Stimulated activated CD4-positive, alpha-beta T cell treated with anti-CD3 and anti-CD28 coated beads, TNF-alpha, amount 100 ng/mL, for 48 hours (primary cell): ENCODE measurements around the gene SSC5D.

ENCODE experiments used
- DNase-seq, 3 donors: peaks; one replicate each; pipeline ENCODE4 v3.0.0-alpha.2; 2020; ENCODE audit warnings: low read depth in 3 of 3

SSC5D gene

DNA sequence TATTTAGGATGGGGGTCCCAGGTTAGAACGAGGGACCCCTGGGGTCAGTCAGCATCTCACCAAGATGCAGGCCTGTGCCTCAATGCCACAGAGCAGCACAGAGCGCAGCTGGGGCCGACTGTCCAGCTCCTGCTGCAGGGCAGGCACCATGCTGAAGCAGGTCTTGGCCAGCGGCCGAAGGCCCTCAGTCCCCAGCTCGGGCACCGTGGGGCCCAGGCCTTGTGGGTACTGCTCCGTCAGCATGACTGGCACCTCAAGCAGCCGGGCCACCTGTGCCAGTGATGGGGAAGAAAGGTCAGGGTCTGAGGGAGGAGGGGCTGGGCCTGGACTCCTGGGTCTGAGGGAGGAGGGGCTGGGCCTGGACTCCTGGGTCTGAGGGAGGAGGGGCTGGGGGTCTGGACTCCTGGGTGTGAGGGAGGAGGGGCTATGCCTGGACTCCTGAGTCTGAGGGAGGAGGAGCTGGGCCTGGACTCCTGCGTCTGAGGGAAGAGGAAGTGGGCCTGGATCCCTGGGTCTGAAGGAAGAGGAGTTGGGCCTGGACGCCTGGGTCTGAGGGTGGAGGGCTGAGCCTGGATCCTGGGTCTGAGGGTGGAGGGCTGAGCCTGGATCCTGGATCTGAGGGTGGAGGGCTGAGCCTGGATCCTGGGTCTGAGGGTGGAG, 32.5 kb upstream of the SSC5D start:
- DNase-seq, result no peak

GRCh38 chr19:55456347-55456746, 31.9 kb upstream of the SSC5D start:
- no peak for DNase-seq

DNA sequence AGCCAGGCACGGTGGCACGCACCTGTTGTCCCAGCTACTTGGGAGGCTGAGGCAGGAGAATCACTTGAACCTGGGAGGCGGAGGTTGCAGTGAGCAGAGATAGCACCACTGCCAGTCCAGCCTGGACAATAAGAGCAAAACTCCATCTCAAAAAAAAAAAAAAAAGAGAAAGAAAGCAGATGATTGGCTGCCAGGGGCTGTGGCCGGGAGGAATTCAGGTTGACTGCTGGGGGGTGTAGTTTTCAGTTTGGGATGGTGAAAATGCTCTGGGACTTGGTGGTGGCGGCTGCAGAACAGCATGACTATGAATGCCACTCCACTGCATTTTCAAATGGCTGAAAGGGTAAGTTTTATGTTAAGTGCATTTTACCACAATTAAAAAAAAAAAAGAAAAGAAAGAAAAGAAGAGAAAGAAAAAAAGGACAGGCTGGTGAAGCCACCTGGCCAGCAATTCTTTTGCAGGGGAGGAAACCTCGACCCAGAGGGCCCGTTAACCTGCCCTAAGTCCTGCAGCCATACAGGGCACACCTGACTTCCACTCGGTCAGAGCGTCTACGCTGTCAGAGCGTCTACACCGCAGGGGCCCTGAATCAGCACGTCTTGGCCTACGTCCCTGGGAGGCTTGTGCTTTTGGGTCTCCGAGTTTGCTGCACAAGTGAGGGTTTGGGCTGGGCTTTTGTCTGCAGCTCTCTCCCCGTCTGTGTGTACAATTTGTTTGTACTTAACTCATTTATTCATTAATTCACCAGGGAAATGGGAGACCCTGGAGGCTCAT, 30.4 kb upstream of the SSC5D start:
- no peak for DNase-seq

DNA sequence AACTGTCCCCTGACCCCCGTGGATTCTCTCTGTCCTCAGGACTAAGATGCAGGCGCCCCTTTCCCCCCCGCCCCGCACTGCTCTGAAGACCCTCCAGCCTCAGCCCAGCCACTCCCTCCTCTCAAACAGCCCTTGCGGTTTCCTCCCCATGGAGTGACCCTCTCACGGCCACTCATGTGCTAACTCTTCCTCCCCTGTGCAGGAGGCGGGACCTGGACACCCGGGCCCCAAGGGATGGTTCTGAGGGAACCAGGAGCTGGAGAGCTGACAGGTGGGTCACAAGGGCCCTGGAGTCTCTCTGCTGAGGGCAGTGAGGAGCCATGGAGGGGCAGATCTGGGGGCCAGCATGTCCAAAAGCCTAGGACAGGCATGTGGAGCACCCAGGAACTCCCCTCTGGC, 28.7 kb upstream of the SSC5D start:
- DNase-seq, result no peak

- DNase-seq, result no peak
These were observed 28.1 kb upstream of the SSC5D start for GRCh38 chr19:55459950-55460657.

GRCh38 chr19:55460670-55461258, 27.5 kb upstream of the SSC5D start:
- DNase-seq, result peak in 1 of 3 donors; percentile 52

DNA sequence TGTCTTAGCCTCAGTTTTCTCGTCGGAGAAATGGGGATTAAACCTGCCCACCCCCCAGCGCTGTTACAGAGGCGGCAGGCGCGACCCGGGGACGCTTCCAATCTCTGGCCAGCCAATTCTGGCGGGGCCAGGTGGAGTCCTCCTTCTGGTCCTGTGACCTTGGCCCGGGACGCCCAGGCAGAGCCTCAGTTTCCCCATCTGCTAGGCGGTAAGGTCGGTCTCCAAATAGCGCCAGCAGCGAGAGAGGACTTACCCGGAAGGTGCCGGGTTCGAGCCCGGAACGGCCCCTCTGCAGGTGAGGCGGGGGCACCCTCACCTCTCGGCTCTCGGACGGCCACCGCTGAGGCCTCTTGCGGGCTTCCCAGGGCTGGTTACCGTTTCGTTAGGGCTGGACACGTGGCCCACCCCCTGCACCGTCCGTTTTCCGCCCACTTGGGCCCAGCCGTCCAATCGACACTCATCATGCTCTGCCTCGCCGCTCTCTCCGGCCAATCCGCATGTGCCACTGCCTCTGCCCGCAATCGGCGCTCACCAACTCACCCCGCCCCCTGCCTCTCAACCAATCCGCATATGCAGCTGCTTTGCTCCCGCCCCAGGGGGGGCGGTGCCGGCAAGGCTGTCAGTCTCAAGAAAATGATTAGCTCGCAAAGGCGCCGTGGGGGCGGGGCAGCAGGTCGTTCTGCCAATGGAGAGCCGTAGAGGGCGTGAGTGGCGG, 26.8 kb upstream of the SSC5D start, which contains the start of gene ISOC2:
Gene ISOC2, minus strand, starts transcription at position 384 of the 715 bp plus-strand sequence. CDS start 5,156 bp downstream, outside the sequence.
- DNase-seq, result peak; percentile 100

DNA sequence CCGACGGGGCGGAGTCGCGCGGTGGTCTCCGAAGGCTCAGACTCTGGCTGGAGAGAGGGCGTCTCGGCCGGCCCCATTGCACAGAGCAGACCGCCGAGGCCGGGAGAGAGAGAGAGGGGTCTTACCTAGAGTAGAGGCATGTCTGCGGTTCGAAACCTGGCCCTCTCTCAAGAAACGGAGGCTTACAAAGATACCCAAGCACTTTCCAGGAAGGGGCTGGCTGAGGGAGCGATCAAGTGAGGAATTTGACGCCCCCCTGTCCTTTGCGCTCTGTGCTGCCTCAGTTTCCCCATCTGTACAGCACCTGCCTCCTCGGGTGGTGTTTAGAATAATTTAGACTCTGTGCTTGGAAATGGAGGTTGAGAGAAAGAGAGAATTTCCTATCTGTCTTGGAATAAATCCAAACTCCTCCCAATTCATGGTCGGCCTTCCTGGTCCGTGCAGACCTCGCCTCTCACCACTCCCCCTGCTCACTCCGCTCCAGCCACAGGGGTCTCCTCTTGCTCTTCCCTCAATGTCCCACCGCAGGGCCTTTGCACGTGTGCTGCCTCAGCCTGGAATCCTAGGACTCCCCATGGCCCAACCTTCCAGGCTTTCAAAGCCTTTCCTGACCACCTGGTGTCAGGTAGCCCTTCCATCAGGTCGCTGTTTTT, 26.1 kb upstream of the SSC5D start:
- no peak for DNase-seq

DNA sequence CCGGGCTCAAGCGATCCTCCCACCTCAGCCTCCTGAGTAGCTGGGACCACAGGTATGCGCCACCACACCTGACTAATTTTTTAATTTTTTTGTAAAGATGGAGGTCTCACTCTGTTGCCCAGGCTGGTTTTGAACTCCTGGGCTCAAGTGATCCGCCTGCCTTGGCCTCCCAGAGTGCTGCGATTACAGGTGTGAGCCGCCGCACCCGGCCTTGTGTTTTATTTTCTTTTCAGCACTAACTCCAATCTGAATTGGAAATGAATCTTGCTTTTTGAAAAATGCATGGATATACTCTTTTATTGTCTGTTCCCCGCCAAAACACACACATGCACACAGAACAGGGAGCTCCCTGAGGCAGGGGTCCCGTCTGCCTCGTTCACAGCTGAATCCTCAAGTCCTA, 25.5 kb upstream of the SSC5D start:
- DNase-seq, result no peak

DNA sequence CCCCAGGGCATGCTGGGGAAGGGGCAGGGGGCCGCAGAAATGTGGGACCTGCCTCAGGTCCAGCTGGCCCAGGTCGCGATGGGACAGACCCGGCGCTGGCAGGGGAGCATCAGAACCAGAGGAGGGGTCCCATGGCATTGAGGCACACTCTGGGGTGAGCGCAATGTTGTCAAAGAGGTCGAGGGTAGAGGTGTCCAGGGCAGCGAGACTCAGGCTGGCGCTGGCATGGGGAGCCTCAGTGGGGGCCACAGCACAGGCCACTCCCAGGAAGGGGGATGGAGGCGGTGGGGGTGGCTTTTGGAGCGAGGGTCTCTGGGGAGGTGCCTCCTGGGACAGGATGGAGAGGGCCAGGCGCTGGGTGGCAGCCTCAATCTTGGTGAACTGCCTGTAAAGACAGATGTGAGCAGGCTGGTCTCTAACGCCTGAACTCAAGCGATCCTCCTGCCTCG, 24.6 kb upstream of the SSC5D start:
- no peak for DNase-seq

GRCh38 chr19:55464039-55464661, 24.1 kb upstream of the SSC5D start:
- DNase-seq, result no peak

DNA sequence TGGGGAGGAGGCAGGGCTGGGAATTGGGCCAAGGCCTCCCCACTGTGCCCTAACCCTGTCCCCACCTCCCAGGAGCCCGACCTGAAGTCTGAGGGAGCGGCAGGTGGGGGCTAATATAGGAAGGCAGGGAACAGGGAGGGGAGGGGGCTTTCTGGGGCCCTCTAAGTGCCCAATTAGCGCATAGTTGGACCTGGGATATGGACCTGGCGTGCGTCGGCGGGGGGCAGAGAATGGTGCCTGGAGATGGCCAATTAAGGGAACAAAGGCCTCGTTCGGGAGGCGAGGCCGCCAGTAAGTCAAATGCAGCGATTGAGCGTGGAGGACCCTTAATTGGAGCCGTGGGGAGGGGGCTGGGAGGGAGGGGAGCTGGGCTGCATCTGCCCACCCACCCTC, 23.6 kb upstream of the SSC5D start, which contains the start of gene C19orf85:
Gene C19orf85, minus strand, starts transcription at position 90 of the 393 bp plus-strand sequence. CDS start 197 bp downstream, outside the sequence.
- no peak for DNase-seq

GRCh38 chr19:55465460-55466240, 22.6 kb upstream of the SSC5D start:
- DNase-seq, result no peak

- DNase-seq, result no peak
These were observed 22.0 kb upstream of the SSC5D start for GRCh38 chr19:55466241-55466614.

- DNase-seq, result peak; percentile 34 to 61 (median 57)
These were observed 20.8 kb upstream of the SSC5D start for GRCh38 chr19:55467236-55468053.

DNA sequence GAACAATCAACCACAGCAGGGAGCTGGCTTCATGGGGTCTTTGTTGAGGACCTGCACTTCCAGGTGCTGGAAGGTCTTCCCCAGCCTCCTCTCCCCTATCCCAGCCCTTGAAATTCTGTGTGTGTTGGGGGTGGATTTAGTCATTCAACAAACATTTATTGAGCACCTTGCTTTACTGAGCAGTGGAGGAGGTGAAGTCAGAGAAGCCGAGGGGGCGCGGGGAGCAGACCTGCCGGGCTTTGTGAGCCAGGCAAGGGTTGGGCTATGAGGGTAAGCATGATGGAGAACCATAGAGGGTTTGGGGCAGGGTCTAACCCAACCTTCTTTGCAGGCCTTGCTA, 20.2 kb upstream of the SSC5D start:
- DNase-seq, result no peak

- no peak for DNase-seq
These were observed 17.0 kb upstream of the SSC5D start for GRCh38 chr19:55471266-55471665.

GRCh38 chr19:55472463-55472862, 15.8 kb upstream of the SSC5D start:
- no peak for DNase-seq
